NT2/D1 (cell line): ENCODE measurements around the gene ZYG11A.
"Not testable (repeated sequence)": the region's sequence is repeated elsewhere in the genome, so short reads cannot be mapped to it uniquely, and the experiment has no call there.

Experiments
- DNase-seq: peaks from one replicate; pipeline ENCODE4 v3.0.0-alpha.2; 2011; ENCODE audit warnings: low read depth, low spot score
- H3K27me3 ChIP-seq: 2 replicates; pipeline ENCODE4 v1.6.0; 2011; ENCODE audit warnings: mild to moderate bottlenecking; ENCODE audit not compliant: insufficient read length, insufficient read depth
- H3K36me3 ChIP-seq: 2 replicates; pipeline ENCODE4 v1.6.1; 2011; ENCODE audit warnings: mild to moderate bottlenecking, low read length, mixed read lengths; ENCODE audit not compliant: insufficient read depth, insufficient read length
- H3K4me1 ChIP-seq: 2 replicates; pipeline ENCODE4 v1.5.1; 2011; ENCODE audit not compliant: insufficient read depth, insufficient read length
- H3K4me3 ChIP-seq: 2 replicates; pipeline ENCODE4 v1.5.1; 2011; ENCODE audit warnings: low read depth; ENCODE audit not compliant: insufficient read length
- H3K9ac ChIP-seq: 2 replicates; pipeline ENCODE4 v1.6.0; 2011; ENCODE audit warnings: low read depth; ENCODE audit not compliant: insufficient read length
- H3K9me3 ChIP-seq: 2 replicates; pipeline ENCODE4 v1.5.1; 2011; ENCODE audit warnings: mild to moderate bottlenecking, low read length; ENCODE audit not compliant: insufficient read depth
- SUZ12 ChIP-seq: IDR thresholded peaks from 2 replicates; pipeline ENCODE4 v1.6.1; 2011; ENCODE audit not compliant: insufficient read length, insufficient read depth; ENCODE audit errors: extremely low read depth
- YY1 ChIP-seq: IDR thresholded peaks from 2 replicates; pipeline ENCODE4 v1.6.1; 2011; ENCODE audit not compliant: insufficient read length, insufficient read depth
- ZNF274 ChIP-seq: IDR thresholded peaks from 2 replicates; pipeline ENCODE4 v1.6.1; 2011; ENCODE audit warnings: mild to moderate bottlenecking, low read depth, low read length

The ZYG11A gene

GRCh38 chr1:52855584-52855983 lies 13.0 kb downstream of the ZYG11A start:
- no peak overlapping the region for H3K9ac ChIP-seq
- no peak for TF ChIP-seq SUZ12
- no peaks in the 10 kb centered on the region for H3K27me3 ChIP-seq
- no peaks in the 10 kb centered on the region for H3K4me1 ChIP-seq
- DNase-seq, result no peak
- H3K36me3 ChIP-seq, result peaks cover 48% of the 10 kb centered on the region
- H3K4me3 ChIP-seq, result no peak overlapping the region
- H3K9me3 ChIP-seq, result no peaks in the 10 kb centered on the region

- Histone ChIP-seq H3K9ac (no peak overlapping the region), H3K4me3 (no peak overlapping the region), H3K9me3 (no peaks in the 10 kb centered on the region), H3K27me3 (no peaks in the 10 kb centered on the region), H3K36me3 (peaks cover 52% of the 10 kb centered on the region), H3K4me1 (no peaks in the 10 kb centered on the region)
- DNase-seq, result no peak
- no peak for TF ChIP-seq YY1
- TF ChIP-seq ZNF274, result no peak
- TF ChIP-seq SUZ12, result no peak
Observed at GRCh38 chr1:52856026-52856425, 13.5 kb downstream of the ZYG11A start.

GRCh38 chr1:52857443-52857842 lies 14.9 kb downstream of the ZYG11A start:
- TF ChIP-seq ZNF274 (no peak), SUZ12 (no peak), YY1 (no peak)

GRCh38 chr1:52862666-52863458 lies 20.3 kb downstream of the ZYG11A start:
- Histone ChIP-seq H3K4me1 (no peaks in the 10 kb centered on the region), H3K27me3 (no peaks in the 10 kb centered on the region), H3K9me3 (no peaks in the 10 kb centered on the region), H3K4me3 (no peak overlapping the region), H3K9ac (no peak overlapping the region), H3K36me3 (peaks cover 65% of the 10 kb centered on the region)
- TF ChIP-seq YY1 (no peak), SUZ12 (no peak), ZNF274 (no peak)
- no peak for DNase-seq

More at GRCh38 chr1:52857443-52857842, 14.9 kb downstream of the ZYG11A start:
- Histone ChIP-seq H3K9ac (no peak overlapping the region), H3K4me1 (no peaks in the 10 kb centered on the region), H3K36me3 (peaks cover 60% of the 10 kb centered on the region), H3K9me3 (no peaks in the 10 kb centered on the region), H3K4me3 (no peak overlapping the region), H3K27me3 (no peaks in the 10 kb centered on the region)
- DNase-seq, result no peak

DNA sequence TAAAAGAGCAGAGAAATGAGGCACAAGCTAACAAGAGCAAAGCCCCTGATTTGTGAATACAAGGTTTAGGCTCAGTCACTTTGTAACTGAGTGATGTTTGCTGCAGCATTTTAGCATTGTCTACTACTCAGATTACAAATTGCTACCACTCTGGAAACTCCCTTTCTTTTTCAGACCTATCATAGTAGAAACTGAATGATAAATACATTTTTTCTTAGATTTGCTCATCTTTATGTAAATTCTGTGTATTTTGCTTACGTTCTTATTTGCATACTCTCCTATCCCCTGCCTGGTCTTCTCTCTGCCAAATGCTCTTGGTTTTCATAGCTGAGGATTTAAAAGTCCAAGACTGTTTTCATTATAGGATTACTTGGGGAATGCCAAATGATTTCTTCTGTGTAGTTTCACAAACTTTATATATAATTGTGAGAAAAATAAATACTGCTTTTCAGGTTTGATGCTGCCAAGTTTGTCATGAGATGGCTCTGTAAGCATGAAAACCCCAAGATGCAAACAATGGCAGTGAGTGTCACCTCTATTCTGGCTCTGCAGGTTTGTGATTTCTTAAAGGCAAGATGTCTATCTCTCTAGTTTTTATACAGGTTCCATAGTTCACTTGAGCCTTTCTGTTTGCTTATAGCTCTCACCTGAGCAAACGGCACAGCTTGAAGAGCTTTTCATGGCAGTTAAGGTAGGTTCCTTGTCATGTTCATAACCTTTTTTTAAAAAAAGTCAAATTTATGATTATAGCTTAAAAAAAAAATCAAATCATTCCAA lies 24.7 kb downstream of the ZYG11A start:
- H3K36me3 ChIP-seq, result peaks cover 63% of the 10 kb centered on the region
- DNase-seq, result no peak
- TF ChIP-seq SUZ12, result no peak
- TF ChIP-seq YY1, result no peak
- TF ChIP-seq ZNF274, result no peak
- no peak overlapping the region for H3K9ac ChIP-seq
- H3K4me1 ChIP-seq, result no peaks in the 10 kb centered on the region
- H3K4me3 ChIP-seq, result no peak overlapping the region
- H3K27me3 ChIP-seq, result no peaks in the 10 kb centered on the region
- 0 out of 2 replicates have a peak, but pooled peaks cover 9% of the 10 kb centered on the region for H3K9me3 ChIP-seq

DNA sequence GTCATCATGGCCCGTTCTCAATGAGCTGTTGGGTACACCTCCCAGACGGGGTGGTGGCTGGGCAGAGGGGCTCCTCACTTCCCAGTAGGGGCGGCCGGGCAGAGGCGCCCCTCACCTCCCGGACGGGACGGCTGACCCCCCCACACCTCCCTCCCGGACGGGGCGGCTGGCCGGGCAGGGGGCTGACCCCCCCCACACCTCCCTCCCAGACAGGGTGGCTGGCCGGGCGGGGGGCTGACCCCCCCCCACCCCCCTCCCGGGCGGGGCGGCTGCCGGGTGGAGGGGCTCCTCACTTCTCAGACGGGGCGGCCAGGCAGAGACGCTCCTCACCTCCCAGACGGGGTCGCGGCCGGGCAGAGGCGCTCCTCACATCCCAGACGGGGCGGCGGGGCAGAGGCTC lies 27.2 kb downstream of the ZYG11A start:
- H3K9me3 ChIP-seq, H3K4me1 ChIP-seq, H3K27me3 ChIP-seq, DNase-seq, H3K4me3 ChIP-seq, H3K9ac ChIP-seq: not testable (repeated sequence)
- peaks cover 57% of the 10 kb centered on the region for H3K36me3 ChIP-seq

DNA sequence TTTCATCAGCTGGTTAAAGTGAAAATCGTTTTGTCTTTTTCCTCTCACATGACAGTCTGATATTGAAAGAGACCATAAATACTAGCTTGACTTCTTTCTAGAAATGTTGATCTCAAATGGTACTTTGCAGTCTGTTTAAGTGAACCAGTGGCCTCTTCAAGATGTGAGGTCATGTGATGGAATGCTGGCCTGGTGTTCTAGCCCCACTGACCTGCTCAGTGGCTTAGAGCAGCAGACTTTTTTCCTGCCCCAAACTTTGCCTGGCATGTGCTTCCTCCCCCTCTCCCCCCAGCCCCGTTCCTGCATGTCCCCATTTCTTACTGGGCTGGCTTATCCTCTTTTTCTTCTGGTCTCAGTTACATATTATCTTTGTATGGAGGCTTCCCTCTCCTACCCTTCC lies 34.3 kb downstream of the ZYG11A start:
- H3K27me3 ChIP-seq, result no peaks in the 10 kb centered on the region
- H3K9ac ChIP-seq, result no peak overlapping the region
- DNase-seq, result no peak
- H3K9me3 ChIP-seq, result no peaks in the 10 kb centered on the region
- H3K36me3 ChIP-seq, result peaks cover 54% of the 10 kb centered on the region
- H3K4me3 ChIP-seq, result no peak overlapping the region
- TF ChIP-seq YY1 (no peak), ZNF274 (no peak), SUZ12 (no peak)
- H3K4me1 ChIP-seq, result peaks cover 3% of the 10 kb centered on the region
